ENCODE data around the gene TUBGCP3. TPM values are rescaled to one million over a fixed set of nuclear protein-coding genes. Genes with fewer than 3 reads are reported as not detected.

TUBGCP3 gene
- total RNA-seq, 1 experiment from 2014 or later = 37.3 TPM

GRCh38 chr13:112531263-112531794 lies 56.6 kb downstream of the TUBGCP3 start:
- Histone ChIP-seq H3K27me3 (ENCODE audit: insufficient read depth, low read length) (no peaks in the 10 kb centered on the region), H3K27ac (ENCODE audit: insufficient read length, low read depth, low read length) (no peak overlapping the region), H3K23ac (ENCODE audit: insufficient read length, low read depth, low read length) (no peak overlapping the region), H3K9ac (ENCODE audit: extremely low read depth, insufficient read length, low read length) (no peak overlapping the region), H3K79me2 (ENCODE audit: insufficient read depth, low read length) (no peaks in the 10 kb centered on the region), H4K5ac (ENCODE audit: insufficient read length, low read depth, low read length) (no peak overlapping the region), H2BK15ac (ENCODE audit: low read depth, low read length) (no peak overlapping the region), H3K9me3 (ENCODE audit: control insufficient read depth, low read depth, low read length) (no peaks in the 10 kb centered on the region), H4K91ac (ENCODE audit: insufficient read length, low read depth, low read length) (no peak overlapping the region), H3K4me2 (ENCODE audit: insufficient read depth, insufficient read length, low read length) (no peak overlapping the region), H3T11ph (ENCODE audit: low read length) (no peak overlapping the region), H3K18ac (ENCODE audit: insufficient read length, low read depth, low read length) (no peak overlapping the region), H2AK5ac (ENCODE audit: insufficient read length, low read length) (no peak overlapping the region), H2BK5ac (ENCODE audit: insufficient read length, low read length) (no peak overlapping the region), H3K23me2 (ENCODE audit: insufficient read length, low read depth, low read length, poor library complexity, severe bottlenecking) (no peaks in the 10 kb centered on the region), H3K79me1 (ENCODE audit: insufficient read depth, low read depth, low read length, poor library complexity, severe bottlenecking) (no peaks in the 10 kb centered on the region), H4K8ac (replicated peaks; ENCODE audit: insufficient read length, low read depth, low read length) (no peak overlapping the region), H4K20me1 (ENCODE audit: control insufficient read depth, insufficient read depth, insufficient read length) (peaks cover 2% of the 10 kb centered on the region), H3K56ac (ENCODE audit: insufficient read length, low read depth, low read length) (no peak overlapping the region), H3K14ac (ENCODE audit: insufficient read depth, low read length) (no peak overlapping the region), H3K4me1 (ENCODE audit: insufficient read depth, low read length) (no peaks in the 10 kb centered on the region), H2AFZ (ENCODE audit: low read length) (no peak overlapping the region), H2BK12ac (ENCODE audit: insufficient read length, low read depth, low read length) (no peak overlapping the region), H2BK120ac (ENCODE audit: low read depth, low read length, poor library complexity, severe bottlenecking) (no peak overlapping the region), H2BK20ac (ENCODE audit: low read depth, low read length, poor library complexity, severe bottlenecking) (no peak overlapping the region), H3K4ac (ENCODE audit: low read depth, low read length) (no peak overlapping the region)
- Mint-ChIP-seq H3K4me1 (no peaks in the 10 kb centered on the region), H3K27me3 (ENCODE audit: low read depth) (no peaks in the 10 kb centered on the region), H3K27ac (no peak overlapping the region), H3K36me3 (ENCODE audit: insufficient read depth in 1 of 3, low read depth in 3 of 3) (no peaks in the 10 kb centered on the region; a peak in 1 of 7 replicates), H3K4me3 (no peak overlapping the region), H3K9me3 (no peaks in the 10 kb centered on the region)
- WGBS (ENCODE audit: extremely low coverage, insufficient read length, low lambda C conversion rate) = no CpG with 5 or more reads among the region's 12 CpGs
- DNase-seq = no peak
- no peak for TF ChIP-seq CTCF (conservative IDR thresholded peaks at IDR 0.05)

Measured in H9 (cell line).